Measurements from ENCODE around the gene LIN9.

Gene LIN9

GRCh38 chr1:226216056-226216455 is 92.9 kb downstream of the LIN9 start:
- H3K4me1 ChIP-seq (ENCODE audit: low read depth, poor library complexity, severe bottlenecking): peaks cover 16% of the 10 kb centered on the region
- H3K4me2 ChIP-seq: no peak overlapping the region
- no peaks in the 10 kb centered on the region for H3K79me2 ChIP-seq (ENCODE audit: insufficient read depth, low read depth)
- TF ChIP-seq CTCF (conservative IDR thresholded peaks at IDR 0.05; ENCODE audit: low read depth, low read length): no peak
- no peak overlapping the region for H2AFZ ChIP-seq (ENCODE audit: low read depth)
- no peak overlapping the region for H3K4me3 ChIP-seq (IDR thresholded peaks at IDR 0.05; ENCODE audit: insufficient read depth, low read depth, low read length)
- H4K20me1 ChIP-seq (ENCODE audit: insufficient read depth): no peaks in the 10 kb centered on the region
- H3K9ac ChIP-seq: no peak overlapping the region
- no peak overlapping the region for H3K27ac ChIP-seq
- no peaks in the 10 kb centered on the region for H3K36me3 ChIP-seq (ENCODE audit: insufficient read depth)
- H3K27me3 ChIP-seq (ENCODE audit: insufficient read depth, low read depth): no peaks in the 10 kb centered on the region

- Histone ChIP-seq H3K9ac (no peak overlapping the region), H3K4me1 (ENCODE audit: low read depth, poor library complexity, severe bottlenecking) (peaks cover 21% of the 10 kb centered on the region), H3K27ac (no peak overlapping the region), H3K79me2 (ENCODE audit: insufficient read depth, low read depth) (no peaks in the 10 kb centered on the region), H3K4me3 (IDR thresholded peaks at IDR 0.05; ENCODE audit: insufficient read depth, low read depth, low read length) (no peak overlapping the region), H3K27me3 (ENCODE audit: insufficient read depth, low read depth) (no peaks in the 10 kb centered on the region), H3K4me2 (no peak overlapping the region), H3K36me3 (ENCODE audit: insufficient read depth) (no peaks in the 10 kb centered on the region), H2AFZ (ENCODE audit: low read depth) (no peak overlapping the region), H4K20me1 (ENCODE audit: insufficient read depth) (no peaks in the 10 kb centered on the region)
- TF ChIP-seq CTCF (conservative IDR thresholded peaks at IDR 0.05; ENCODE audit: low read depth, low read length): no peak
Observed at GRCh38 chr1:226215239-226215638, 93.7 kb downstream of the LIN9 start.

- no peak overlapping the region for H2AFZ ChIP-seq (ENCODE audit: low read depth)
- H3K27me3 ChIP-seq (ENCODE audit: insufficient read depth, low read depth): no peaks in the 10 kb centered on the region
- TF ChIP-seq CTCF (conservative IDR thresholded peaks at IDR 0.05; ENCODE audit: low read depth, low read length): no peak
- H3K79me2 ChIP-seq (ENCODE audit: insufficient read depth, low read depth): no peaks in the 10 kb centered on the region
- peaks cover 21% of the 10 kb centered on the region for H3K4me1 ChIP-seq (ENCODE audit: low read depth, poor library complexity, severe bottlenecking)
- no peak overlapping the region for H3K9ac ChIP-seq
- H3K36me3 ChIP-seq (ENCODE audit: insufficient read depth): no peaks in the 10 kb centered on the region
- H4K20me1 ChIP-seq (ENCODE audit: insufficient read depth): no peaks in the 10 kb centered on the region
- no peak overlapping the region for H3K4me3 ChIP-seq (IDR thresholded peaks at IDR 0.05; ENCODE audit: insufficient read depth, low read depth, low read length)
- H3K27ac ChIP-seq: no peak overlapping the region
- H3K4me2 ChIP-seq: no peak overlapping the region
Observed at GRCh38 chr1:226212545-226212944, 96.4 kb downstream of the LIN9 start.

- H3K4me1 ChIP-seq (ENCODE audit: low read depth, poor library complexity, severe bottlenecking): peaks cover 21% of the 10 kb centered on the region
- H3K4me2 ChIP-seq: no peak overlapping the region
- H3K79me2 ChIP-seq (ENCODE audit: insufficient read depth, low read depth): no peaks in the 10 kb centered on the region
- H4K20me1 ChIP-seq (ENCODE audit: insufficient read depth): no peaks in the 10 kb centered on the region
- no peaks in the 10 kb centered on the region for H3K36me3 ChIP-seq (ENCODE audit: insufficient read depth)
- no peak for TF ChIP-seq CTCF (conservative IDR thresholded peaks at IDR 0.05; ENCODE audit: low read depth, low read length)
- no peak overlapping the region for H3K9ac ChIP-seq
- no peak overlapping the region for H3K27ac ChIP-seq
- H2AFZ ChIP-seq (ENCODE audit: low read depth): no peak overlapping the region
- no peaks in the 10 kb centered on the region for H3K27me3 ChIP-seq (ENCODE audit: insufficient read depth, low read depth)
- H3K4me3 ChIP-seq (IDR thresholded peaks at IDR 0.05; ENCODE audit: insufficient read depth, low read depth, low read length): no peak overlapping the region
Observed at GRCh38 chr1:226211181-226211821, 97.7 kb downstream of the LIN9 start.
